ENCODE measurements around the gene FMN1. TPM values are rescaled to one million over a fixed set of nuclear protein-coding genes. Genes with fewer than 3 reads are reported as not detected.
A peak's percentile ranks its signal among the peaks of the same experiment; 100 is the strongest.

FMN1 gene
- total and polyA plus RNA-seq, 2 experiments from 2014 or later = 0.93 to 2.2 TPM

DNA sequence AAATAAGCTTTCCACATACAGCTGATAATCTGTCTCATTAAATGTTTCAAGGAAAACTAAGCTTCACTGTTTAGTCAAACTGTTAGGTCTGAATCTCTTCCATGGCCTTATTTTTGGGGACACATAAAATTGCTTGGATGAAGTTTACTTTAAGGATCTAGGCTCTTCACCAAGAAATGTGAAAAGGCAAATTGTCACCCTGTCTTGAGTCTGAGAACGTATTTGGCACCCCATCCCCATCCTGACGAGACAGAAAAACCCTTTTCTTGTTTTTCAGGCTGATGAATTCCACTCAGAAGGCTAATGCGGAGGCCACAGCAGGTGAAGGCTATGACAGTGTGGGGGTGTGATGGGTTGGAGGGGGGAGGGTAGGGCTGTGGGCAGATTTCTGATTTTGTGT, 250.1 kb downstream of the FMN1 start:
- no peak overlapping the region for H3K4me2 ChIP-seq (ENCODE audit: unreplicated experiment)
- no peaks in the 10 kb centered on the region for H3K36me3 ChIP-seq (ENCODE audit: low read depth)
- H3K9ac ChIP-seq = no peak overlapping the region
- no peaks in the 10 kb centered on the region for H3K9me2 ChIP-seq (ENCODE audit: insufficient read depth)
- no peaks in the 10 kb centered on the region for H3K79me2 ChIP-seq (ENCODE audit: insufficient read depth)
- 84 to 87% methylated on average over 3 of the region's 3 CpGs for WGBS, 2 experiments (ENCODE audit: low coverage in 1 of 2, low lambda C conversion rate in 2 of 2, missing lambda C conversion rate in 2 of 2)
- no peaks in the 10 kb centered on the region for H3K27me3 ChIP-seq (replicated peaks; ENCODE audit: insufficient read depth)
- TF ChIP-seq EZH2 (IDR thresholded peaks at IDR 0.05; ENCODE audit: insufficient read depth, poor library complexity, severe bottlenecking) (no peak), EZH2phosphoT487 (IDR thresholded peaks at IDR 0.05; ENCODE audit: insufficient read depth, low read depth) (no peak)
- H3K4me1 ChIP-seq (ENCODE audit: insufficient read depth) = no peaks in the 10 kb centered on the region
- no peak overlapping the region for H2AFZ ChIP-seq
- H3F3A ChIP-seq (ENCODE audit: insufficient read depth) = no peaks in the 10 kb centered on the region
- H3K27ac ChIP-seq = no peak overlapping the region
- H3K4me3 ChIP-seq = no peak overlapping the region
- H3K9me3 ChIP-seq (ENCODE audit: low read depth) = no peaks in the 10 kb centered on the region
- H4K20me1 ChIP-seq (ENCODE audit: insufficient read depth) = no peaks in the 10 kb centered on the region
- DNase-seq = no peak
- in situ Hi-C loops (cut with MboI) = no loop called here

DNA sequence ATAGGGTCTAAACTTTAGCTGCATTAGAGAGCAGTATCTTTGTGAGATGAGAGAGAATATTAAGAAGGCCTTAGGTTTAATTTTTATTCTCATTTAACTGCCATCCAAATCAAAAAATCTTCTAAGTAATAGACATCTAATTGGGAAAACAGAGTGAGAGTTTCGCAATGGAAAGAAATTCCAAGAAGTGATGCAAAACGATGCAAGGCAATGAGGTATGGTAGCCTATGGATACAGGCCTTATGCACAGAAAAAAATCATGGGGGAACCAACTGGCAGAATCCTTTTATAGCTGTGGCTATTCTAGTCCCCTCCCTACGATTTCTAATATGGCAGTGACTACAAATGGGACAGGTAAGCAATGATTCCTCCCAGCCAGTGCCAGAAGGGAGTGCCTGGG, 250.8 kb downstream of the FMN1 start:
- Histone ChIP-seq H3K9me2 (ENCODE audit: insufficient read depth) (no peaks in the 10 kb centered on the region), H3K4me2 (ENCODE audit: unreplicated experiment) (no peak overlapping the region), H4K20me1 (ENCODE audit: insufficient read depth) (no peaks in the 10 kb centered on the region), H3F3A (ENCODE audit: insufficient read depth) (no peaks in the 10 kb centered on the region), H3K36me3 (ENCODE audit: low read depth) (no peaks in the 10 kb centered on the region), H3K27ac (no peak overlapping the region), H2AFZ (no peak overlapping the region), H3K9ac (no peak overlapping the region), H3K9me3 (ENCODE audit: low read depth) (no peaks in the 10 kb centered on the region), H3K79me2 (ENCODE audit: insufficient read depth) (no peaks in the 10 kb centered on the region), H3K27me3 (replicated peaks; ENCODE audit: insufficient read depth) (no peaks in the 10 kb centered on the region), H3K4me3 (no peak overlapping the region), H3K4me1 (ENCODE audit: insufficient read depth) (no peaks in the 10 kb centered on the region)
- WGBS, 2 experiments (ENCODE audit: low coverage in 1 of 2, low lambda C conversion rate in 2 of 2, missing lambda C conversion rate in 2 of 2) = 86 to 93% methylated on average over 3 of the region's 3 CpGs
- in situ Hi-C loops (cut with MboI) = no loop called here
- no peak for TF ChIP-seq EZH2 (IDR thresholded peaks at IDR 0.05; ENCODE audit: insufficient read depth, poor library complexity, severe bottlenecking)
- TF ChIP-seq EZH2phosphoT487 (IDR thresholded peaks at IDR 0.05; ENCODE audit: insufficient read depth, low read depth) = no peak
- DNase-seq = no peak

DNA sequence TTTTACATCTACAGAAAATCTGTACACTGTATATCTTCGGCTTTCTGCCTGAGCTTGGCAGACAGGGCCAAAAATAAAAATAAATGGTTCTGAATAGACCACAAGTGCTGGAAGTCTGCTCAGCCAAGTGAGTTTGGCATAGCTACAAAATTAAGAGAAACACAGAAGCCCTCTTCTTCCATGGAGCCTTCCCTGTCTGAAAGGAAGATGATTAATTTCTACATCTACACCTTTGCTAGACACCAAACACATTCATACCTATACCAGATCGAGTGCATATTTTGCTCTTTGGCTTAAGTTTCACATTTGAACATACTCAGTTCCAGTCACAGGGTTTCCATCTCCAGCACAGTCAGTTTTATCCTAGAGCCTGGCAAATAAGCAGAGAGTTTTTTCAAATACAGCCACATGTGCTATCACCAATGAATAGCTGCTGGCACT, 252.1 kb downstream of the FMN1 start:
- Histone ChIP-seq H3K27me3 (replicated peaks; ENCODE audit: insufficient read depth) (no peaks in the 10 kb centered on the region), H3K9me3 (ENCODE audit: low read depth) (no peaks in the 10 kb centered on the region), H3K4me2 (ENCODE audit: unreplicated experiment) (no peak overlapping the region), H3K27ac (no peak overlapping the region), H2AFZ (peak overlapping the region; percentile 32), H3F3A (ENCODE audit: insufficient read depth) (no peaks in the 10 kb centered on the region), H3K79me2 (ENCODE audit: insufficient read depth) (no peaks in the 10 kb centered on the region), H3K4me3 (no peak overlapping the region), H3K9ac (no peak overlapping the region), H3K4me1 (ENCODE audit: insufficient read depth) (no peaks in the 10 kb centered on the region), H4K20me1 (ENCODE audit: insufficient read depth) (no peaks in the 10 kb centered on the region), H3K9me2 (ENCODE audit: insufficient read depth) (no peaks in the 10 kb centered on the region), H3K36me3 (ENCODE audit: low read depth) (no peaks in the 10 kb centered on the region)
- TF ChIP-seq EZH2phosphoT487 (IDR thresholded peaks at IDR 0.05; ENCODE audit: insufficient read depth, low read depth) = no peak
- TF ChIP-seq EZH2 (IDR thresholded peaks at IDR 0.05; ENCODE audit: insufficient read depth, poor library complexity, severe bottlenecking) = no peak
- no peak for DNase-seq
- 21 to 22% methylated on average over 2 of the region's 2 CpGs for WGBS, 2 experiments (ENCODE audit: low coverage in 1 of 2, low lambda C conversion rate in 2 of 2, missing lambda C conversion rate in 2 of 2)
- in situ Hi-C loops (cut with MboI) = no loop called here

DNA sequence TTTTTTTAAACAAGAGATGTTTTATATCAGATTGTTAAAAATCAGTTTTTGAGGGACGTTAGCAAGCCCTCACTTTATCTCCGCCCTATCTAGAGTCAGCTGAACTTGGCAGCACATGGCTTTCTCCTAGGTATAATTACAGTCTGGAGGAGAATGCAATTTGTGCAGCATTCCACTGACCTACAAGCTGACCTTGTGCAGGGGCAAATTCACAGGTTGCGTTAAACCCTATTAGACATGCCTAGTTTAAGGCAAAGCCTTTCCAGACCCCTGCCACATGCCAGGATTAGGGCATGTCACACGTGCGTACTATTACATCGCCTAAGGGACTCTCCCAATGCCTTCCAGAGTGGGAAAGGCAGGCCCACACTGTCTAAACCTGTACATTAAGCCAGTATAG, 252.7 kb downstream of the FMN1 start:
- Histone ChIP-seq H3K4me3 (no peak overlapping the region), H2AFZ (peak overlapping the region; percentile 32), H4K20me1 (ENCODE audit: insufficient read depth) (no peaks in the 10 kb centered on the region), H3K79me2 (ENCODE audit: insufficient read depth) (no peaks in the 10 kb centered on the region), H3K4me1 (ENCODE audit: insufficient read depth) (no peaks in the 10 kb centered on the region), H3K9me2 (ENCODE audit: insufficient read depth) (no peaks in the 10 kb centered on the region), H3K36me3 (ENCODE audit: low read depth) (no peaks in the 10 kb centered on the region), H3F3A (ENCODE audit: insufficient read depth) (no peaks in the 10 kb centered on the region), H3K4me2 (ENCODE audit: unreplicated experiment) (no peak overlapping the region), H3K27me3 (replicated peaks; ENCODE audit: insufficient read depth) (no peaks in the 10 kb centered on the region), H3K9ac (no peak overlapping the region), H3K27ac (no peak overlapping the region), H3K9me3 (ENCODE audit: low read depth) (no peaks in the 10 kb centered on the region)
- in situ Hi-C loops (cut with MboI) = no loop called here
- 78 to 79% methylated on average over 6 of the region's 6 CpGs for WGBS, 2 experiments (ENCODE audit: low coverage in 1 of 2, low lambda C conversion rate in 2 of 2, missing lambda C conversion rate in 2 of 2)
- no peak for DNase-seq
- TF ChIP-seq EZH2phosphoT487 (IDR thresholded peaks at IDR 0.05; ENCODE audit: insufficient read depth, low read depth) (no peak), EZH2 (IDR thresholded peaks at IDR 0.05; ENCODE audit: insufficient read depth, poor library complexity, severe bottlenecking) (no peak)

DNA sequence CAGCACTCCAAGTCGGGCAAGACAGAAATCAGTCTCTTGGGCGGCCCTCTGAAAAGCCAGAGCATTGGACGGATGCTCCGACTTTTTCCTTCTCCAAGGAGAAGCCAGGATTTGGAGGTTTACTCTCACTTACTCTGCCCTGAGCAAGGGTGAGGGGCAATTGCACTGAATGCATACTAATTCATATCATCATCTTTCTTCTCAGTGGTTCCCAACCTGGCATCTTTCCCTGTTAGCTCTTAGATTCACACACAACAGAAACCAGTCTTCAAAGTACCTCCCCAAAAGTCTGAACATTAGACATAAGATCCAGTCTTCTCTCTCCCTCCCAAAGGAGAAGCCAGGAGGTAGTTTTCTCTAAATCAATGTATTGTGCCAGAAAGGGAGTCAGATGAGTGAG, 257.5 kb downstream of the FMN1 start:
- 86 to 89% methylated on average over 4 of the region's 4 CpGs for WGBS, 2 experiments (ENCODE audit: low coverage in 1 of 2, low lambda C conversion rate in 2 of 2, missing lambda C conversion rate in 2 of 2)
- Histone ChIP-seq H3K4me1 (ENCODE audit: insufficient read depth) (0 out of 2 replicates have a peak, but pooled peaks cover 7% of the 10 kb centered on the region), H3K36me3 (ENCODE audit: low read depth) (no peaks in the 10 kb centered on the region), H3K9me3 (ENCODE audit: low read depth) (no peaks in the 10 kb centered on the region), H3K79me2 (ENCODE audit: insufficient read depth) (no peaks in the 10 kb centered on the region), H3K27ac (no peak overlapping the region), H3K9me2 (ENCODE audit: insufficient read depth) (peaks cover 6% of the 10 kb centered on the region; the same call in 1 of the 2 replicates), H3K27me3 (replicated peaks; ENCODE audit: insufficient read depth) (no peaks in the 10 kb centered on the region), H4K20me1 (ENCODE audit: insufficient read depth) (no peaks in the 10 kb centered on the region), H2AFZ (peak overlapping the region; percentile 42; the same call in 1 of the 2 replicates), H3K9ac (no peak overlapping the region), H3K4me2 (ENCODE audit: unreplicated experiment) (no peak overlapping the region), H3K4me3 (no peak overlapping the region), H3F3A (ENCODE audit: insufficient read depth) (no peaks in the 10 kb centered on the region)
- DNase-seq = no peak
- TF ChIP-seq EZH2 (IDR thresholded peaks at IDR 0.05; ENCODE audit: insufficient read depth, poor library complexity, severe bottlenecking) (no peak), EZH2phosphoT487 (IDR thresholded peaks at IDR 0.05; ENCODE audit: insufficient read depth, low read depth) (no peak)
- in situ Hi-C loops (cut with MboI) = no loop called here
